ENCODE measurements around the gene SOCS1.

DNA sequence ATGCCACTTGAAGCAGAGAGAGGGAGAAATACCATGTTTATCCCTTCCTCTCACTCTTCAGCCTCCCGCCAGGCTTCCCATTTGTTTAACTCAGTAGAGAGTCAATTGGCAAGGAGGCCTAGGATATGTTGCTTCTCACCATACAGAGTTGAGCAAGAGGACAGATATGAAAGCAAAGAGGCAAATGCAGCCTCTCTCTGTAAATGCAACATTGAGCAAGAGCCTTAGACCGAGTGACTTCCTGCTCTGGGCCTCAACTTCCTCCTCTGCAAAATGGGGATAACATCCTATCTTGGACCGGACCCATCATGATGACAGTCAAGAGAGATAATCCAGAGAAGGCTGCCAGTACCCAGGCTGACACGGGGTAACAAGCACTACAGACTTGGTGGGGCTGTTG lies 36.8 kb downstream of the SOCS1 start:
- TF ChIP-seq, protein P1, sequence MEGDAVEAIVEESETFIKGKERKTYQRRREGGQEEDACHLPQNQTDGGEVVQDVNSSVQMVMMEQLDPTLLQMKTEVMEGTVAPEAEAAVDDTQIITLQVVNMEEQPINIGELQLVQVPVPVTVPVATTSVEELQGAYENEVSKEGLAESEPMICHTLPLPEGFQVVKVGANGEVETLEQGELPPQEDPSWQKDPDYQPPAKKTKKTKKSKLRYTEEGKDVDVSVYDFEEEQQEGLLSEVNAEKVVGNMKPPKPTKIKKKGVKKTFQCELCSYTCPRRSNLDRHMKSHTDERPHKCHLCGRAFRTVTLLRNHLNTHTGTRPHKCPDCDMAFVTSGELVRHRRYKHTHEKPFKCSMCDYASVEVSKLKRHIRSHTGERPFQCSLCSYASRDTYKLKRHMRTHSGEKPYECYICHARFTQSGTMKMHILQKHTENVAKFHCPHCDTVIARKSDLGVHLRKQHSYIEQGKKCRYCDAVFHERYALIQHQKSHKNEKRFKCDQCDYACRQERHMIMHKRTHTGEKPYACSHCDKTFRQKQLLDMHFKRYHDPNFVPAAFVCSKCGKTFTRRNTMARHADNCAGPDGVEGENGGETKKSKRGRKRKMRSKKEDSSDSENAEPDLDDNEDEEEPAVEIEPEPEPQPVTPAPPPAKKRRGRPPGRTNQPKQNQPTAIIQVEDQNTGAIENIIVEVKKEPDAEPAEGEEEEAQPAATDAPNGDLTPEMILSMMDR (conservative IDR thresholded peaks at IDR 0.05; ENCODE audit: low read length): no peak
- no peak for TF ChIP-seq EZH2phosphoT487 (IDR thresholded peaks at IDR 0.05; ENCODE audit: borderline replicate concordance)

Data from Loucy (cell line).